ENCODE results near the gene NDUFA9. TPM values are rescaled to one million over a fixed set of nuclear protein-coding genes. Genes with fewer than 3 reads are reported as not detected.

The NDUFA9 gene
- total and polyA plus RNA-seq, 2 donors (not counting 3 experiments of a cell fraction or from before 2014, with no cell fraction given) = 86.7 to 113 TPM

- Histone ChIP-seq H3K36me3 (ENCODE audit: control insufficient read depth in 2 of 2, extremely low read depth in 1 of 2, insufficient read depth in 2 of 2, low read length in 2 of 2) (no peaks in the 10 kb centered on the region), H3K4me1 (ENCODE audit: control insufficient read depth, extremely low read depth, insufficient read depth, low read length) (peaks cover 4% of the 10 kb centered on the region), H3K9me1 (replicated peaks; ENCODE audit: control insufficient read depth, extremely low read depth, insufficient read depth, low read length) (no peaks in the 10 kb centered on the region), H4K20me1 (replicated peaks; ENCODE audit: control insufficient read depth, extremely low read depth, insufficient read depth, low read length) (no peaks in the 10 kb centered on the region), H2AFZ (ENCODE audit: low read depth, low read length) (no peak overlapping the region), H3K9ac (replicated peaks; ENCODE audit: extremely low read depth, insufficient read depth, low read length) (no peak overlapping the region), H3K9me3 (replicated peaks; ENCODE audit: control insufficient read depth, insufficient read depth, low read length) (no peaks in the 10 kb centered on the region), H3K4me2 (ENCODE audit: insufficient read depth, low read length) (no peak overlapping the region), H3K27me3 (ENCODE audit: control insufficient read depth in 2 of 2, insufficient read depth in 2 of 2, low read length in 2 of 2) (peaks cover 0 to 2% of the 10 kb centered on the region in 2 experiments), H3K27ac (ENCODE audit: insufficient read depth, low read depth, low read length) (no peak overlapping the region), H3K79me2 (ENCODE audit: control insufficient read depth, insufficient read depth, low read length) (no peaks in the 10 kb centered on the region), H3K4me3 (replicated peaks in 1 of 3; ENCODE audit: insufficient read depth in 1 of 3, low read depth in 1 of 3, low read length in 3 of 3) (no peak overlapping the region)
- TF ChIP-seq POLR2A (IDR thresholded peaks at IDR 0.05; ENCODE audit: low read depth, low read length) (no peak), EZH2 (IDR thresholded peaks at IDR 0.05; ENCODE audit: borderline replicate concordance, low read depth, low read length, severe bottlenecking) (no peak), POLR2AphosphoS5 (IDR thresholded peaks at IDR 0.05; ENCODE audit: insufficient read depth, low read depth, low read length) (no peak), MAX (IDR thresholded peaks at IDR 0.05; ENCODE audit: insufficient read depth, insufficient read length) (no peak), JUN (IDR thresholded peaks at IDR 0.05; ENCODE audit: borderline replicate concordance, insufficient read depth, insufficient read length, low read depth) (no peak), FOS (IDR thresholded peaks at IDR 0.05; ENCODE audit: borderline replicate concordance, insufficient read depth, low read length) (no peak), CTCF (IDR thresholded peaks at IDR 0.05; ENCODE audit: extremely low read depth in 1 of 2, insufficient read depth in 1 of 2, low read depth in 1 of 2, low read length in 2 of 2) (no peak), GATA2 (IDR thresholded peaks at IDR 0.05; ENCODE audit: insufficient read depth, insufficient read length, low read depth, low read length) (no peak), MYC (IDR thresholded peaks at IDR 0.05; ENCODE audit: low read depth, low read length) (no peak)
- intact Hi-C loops (cut with micrococcal nuclease) (no loop called here), dilution Hi-C loops (cut with MboI; ENCODE audit: extremely low pct_ligation_motif_present, low sequenced_read_pairs) (loop anchor here (10.0 kb wide), 1 partner anchor 101 kb away; no protein-coding TSS in a partner anchor)
- ChIA-PET POLR2A (no interaction called here), CTCF (interaction anchor here (1.2 kb wide), 1 partner anchor 21 kb away, joined by 3 read pairs; no protein-coding TSS in a partner anchor)
- no peak for FAIRE-seq
- no peak for DNase-seq (ENCODE audit: low read depth, low spot score)
- BruUV-seq (replicated peaks) = no TSS peak
These were observed 5.2 kb upstream of the NDUFA9 start for GRCh38 chr12:4643747-4644146.

Measured in endothelial cell of umbilical vein (primary cell).